Breast epithelium (tissue), 3 donors: ENCODE results near the gene CDKN2B-AS1.

Source experiments
- POLR2AphosphoS5 ChIP-seq, 3 donors: sonication (generic); formaldehyde crosslinking; IDR thresholded peaks; one replicate each; pipeline ENCODE4 v1.6.1; 2017; ENCODE audit warnings: antibody characterized with exemption in 3 of 3
- TF ChIP-seq, protein P1 (sequence below), 3 donors: fragments of 450-650 bp; IDR thresholded peaks; one replicate each; pipeline ENCODE4 v1.5.1; 2016 to 2017; ENCODE audit warnings: antibody characterized with exemption in 3 of 3, mild to moderate bottlenecking in 3 of 3, moderate library complexity in 3 of 3

DNA sequence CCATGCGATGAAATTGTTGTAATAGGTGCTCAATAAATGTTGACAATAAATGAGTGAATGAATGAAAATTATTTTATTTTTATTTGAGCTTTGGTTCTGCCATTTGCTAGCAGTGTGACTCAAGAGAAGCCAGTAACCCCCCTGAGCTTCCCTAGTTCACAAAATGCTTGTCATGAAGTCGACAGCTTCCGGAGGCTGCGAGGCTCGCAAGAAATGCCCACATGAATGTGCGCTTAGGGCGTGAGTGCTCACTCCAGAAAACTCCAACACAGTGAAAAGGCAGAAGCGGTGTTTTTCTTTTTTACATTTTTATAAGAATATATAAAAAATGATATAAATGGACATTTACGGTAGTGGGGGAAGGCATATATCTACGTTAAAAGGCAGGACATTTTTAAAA lies 26.9 kb upstream of the CDKN2B-AS1 start:
- TF ChIP-seq, protein P1, sequence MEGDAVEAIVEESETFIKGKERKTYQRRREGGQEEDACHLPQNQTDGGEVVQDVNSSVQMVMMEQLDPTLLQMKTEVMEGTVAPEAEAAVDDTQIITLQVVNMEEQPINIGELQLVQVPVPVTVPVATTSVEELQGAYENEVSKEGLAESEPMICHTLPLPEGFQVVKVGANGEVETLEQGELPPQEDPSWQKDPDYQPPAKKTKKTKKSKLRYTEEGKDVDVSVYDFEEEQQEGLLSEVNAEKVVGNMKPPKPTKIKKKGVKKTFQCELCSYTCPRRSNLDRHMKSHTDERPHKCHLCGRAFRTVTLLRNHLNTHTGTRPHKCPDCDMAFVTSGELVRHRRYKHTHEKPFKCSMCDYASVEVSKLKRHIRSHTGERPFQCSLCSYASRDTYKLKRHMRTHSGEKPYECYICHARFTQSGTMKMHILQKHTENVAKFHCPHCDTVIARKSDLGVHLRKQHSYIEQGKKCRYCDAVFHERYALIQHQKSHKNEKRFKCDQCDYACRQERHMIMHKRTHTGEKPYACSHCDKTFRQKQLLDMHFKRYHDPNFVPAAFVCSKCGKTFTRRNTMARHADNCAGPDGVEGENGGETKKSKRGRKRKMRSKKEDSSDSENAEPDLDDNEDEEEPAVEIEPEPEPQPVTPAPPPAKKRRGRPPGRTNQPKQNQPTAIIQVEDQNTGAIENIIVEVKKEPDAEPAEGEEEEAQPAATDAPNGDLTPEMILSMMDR (IDR thresholded peaks at IDR 0.05), result no peak
- no peak for TF ChIP-seq POLR2AphosphoS5 (IDR thresholded peaks at IDR 0.05)
